Right kidney (tissue), 9 donors: Measurements from ENCODE around the gene KRTAP6-1.

Experiments used
- DNase-seq: peaks from one replicate; pipeline ENCODE4 v3.0.0-alpha.2; 2016
- long read RNA-seq, 8 donors: transcript quantifications; one replicate each; lab custom pipeline, GENCODE V29; 2026

Gene KRTAP6-1
- long read RNA-seq, donor 1, result 0 reads
- long read RNA-seq, donor 2, result 0 reads
- long read RNA-seq, donor 3, result 0 reads
- long read RNA-seq, donor 4, result 0 reads
- long read RNA-seq, donor 5, result 0 reads
- long read RNA-seq, donor 6, result 0 reads
- long read RNA-seq, donor 7, result 0 reads
- long read RNA-seq, donor 8, result 0 reads

- DNase-seq, result no peak
Measured at GRCh38 chr21:30613836-30614235, at the start of gene KRTAP6-1. Gene KRTAP6-1, minus strand, starts transcription at chr21:30613930. Its CDS starts 26 bp downstream, at chr21:30613904.

GRCh38 chr21:30652891-30653290 is 39.2 kb upstream of the KRTAP6-1 start:
- DNase-seq, result no peak

GRCh38 chr21:30646904-30647414 is 33.2 kb upstream of the KRTAP6-1 start:
- no peak for DNase-seq

GRCh38 chr21:30642564-30642963 is 28.8 kb upstream of the KRTAP6-1 start, which contains the start of gene KRTAP20-3:
Gene KRTAP20-3, plus strand, starts transcription at chr21:30642864.
- DNase-seq, result no peak

GRCh38 chr21:30638686-30639085 is 25.0 kb upstream of the KRTAP6-1 start:
- DNase-seq, result no peak

GRCh38 chr21:30634906-30635305 is 21.2 kb upstream of the KRTAP6-1 start, which contains the start of gene KRTAP20-2:
Gene KRTAP20-2, plus strand, starts transcription at chr21:30635206. Its CDS starts 58 bp downstream, at chr21:30635264.
- no peak for DNase-seq

- no peak for DNase-seq
Measured at GRCh38 chr21:30629200-30629599, 15.5 kb upstream of the KRTAP6-1 start.

GRCh38 chr21:30628109-30628508 is 14.4 kb upstream of the KRTAP6-1 start:
- DNase-seq, result no peak

- DNase-seq, result no peak
Measured at GRCh38 chr21:30625449-30626165, 11.9 kb upstream of the KRTAP6-1 start.

GRCh38 chr21:30623362-30623761 is 9.6 kb upstream of the KRTAP6-1 start:
- DNase-seq, result no peak

GRCh38 chr21:30620522-30620921 is 6.8 kb upstream of the KRTAP6-1 start, which contains the start of gene KRTAP20-4:
Gene KRTAP20-4, plus strand, starts transcription at chr21:30620627.
- no peak for DNase-seq

- no peak for DNase-seq
Measured at GRCh38 chr21:30620080-30620479, 6.3 kb upstream of the KRTAP6-1 start.

- DNase-seq, result no peak
Measured at GRCh38 chr21:30616125-30616524, 2.4 kb upstream of the KRTAP6-1 start, which contains the start of gene KRTAP20-1. Gene KRTAP20-1, plus strand, starts transcription at chr21:30616425. Its CDS starts 30 bp downstream, at chr21:30616455.

- DNase-seq, result no peak
Measured at GRCh38 chr21:30615199-30615598, 1.5 kb upstream of the KRTAP6-1 start.

- DNase-seq, result no peak
Measured at GRCh38 chr21:30612132-30612531, 1.6 kb downstream of the KRTAP6-1 start.

- DNase-seq, result no peak
Measured at GRCh38 chr21:30605968-30606367, 7.8 kb downstream of the KRTAP6-1 start.

GRCh38 chr21:30600787-30601186 is 12.9 kb downstream of the KRTAP6-1 start, which contains the start of gene KRTAP22-1:
Gene KRTAP22-1, plus strand, starts transcription at chr21:30601087.
- DNase-seq, result no peak

- no peak for DNase-seq
Measured at GRCh38 chr21:30598802-30599201, 14.9 kb downstream of the KRTAP6-1 start, which contains the start of gene KRTAP6-2. Gene KRTAP6-2, minus strand, starts transcription at chr21:30598902. Its CDS starts 28 bp downstream, at chr21:30598874.

GRCh38 chr21:30592140-30592539 is 21.6 kb downstream of the KRTAP6-1 start, which contains the start of gene KRTAP6-3:
Gene KRTAP6-3, plus strand, starts transcription at chr21:30592440. Its CDS starts 6 bp downstream, at chr21:30592446.
- no peak for DNase-seq

GRCh38 chr21:30590297-30590696 is 23.4 kb downstream of the KRTAP6-1 start, which contains the start of gene KRTAP22-2:
Gene KRTAP22-2, minus strand, starts transcription at chr21:30590397.
- DNase-seq, result no peak

GRCh38 chr21:30582870-30583269 is 30.9 kb downstream of the KRTAP6-1 start:
- no peak for DNase-seq

- DNase-seq, result no peak
Measured at GRCh38 chr21:30580132-30580531, 33.6 kb downstream of the KRTAP6-1 start.

- no peak for DNase-seq
Measured at GRCh38 chr21:30579346-30579745, 34.4 kb downstream of the KRTAP6-1 start.
